Superior temporal gyrus (tissue), 1 donor: ENCODE data around the gene PGPEP1.
A peak's percentile ranks its signal among the peaks of the same experiment; 100 is the strongest.
"Not testable (repeated sequence)": the region's sequence is repeated elsewhere in the genome, so short reads cannot be mapped to it uniquely, and the experiment has no call there.

Experiments
- DNase-seq: peaks from one replicate; pipeline ENCODE4 v3.0.0-alpha.2; 2016; ENCODE audit errors: extremely low spot score

The PGPEP1 gene

DNA sequence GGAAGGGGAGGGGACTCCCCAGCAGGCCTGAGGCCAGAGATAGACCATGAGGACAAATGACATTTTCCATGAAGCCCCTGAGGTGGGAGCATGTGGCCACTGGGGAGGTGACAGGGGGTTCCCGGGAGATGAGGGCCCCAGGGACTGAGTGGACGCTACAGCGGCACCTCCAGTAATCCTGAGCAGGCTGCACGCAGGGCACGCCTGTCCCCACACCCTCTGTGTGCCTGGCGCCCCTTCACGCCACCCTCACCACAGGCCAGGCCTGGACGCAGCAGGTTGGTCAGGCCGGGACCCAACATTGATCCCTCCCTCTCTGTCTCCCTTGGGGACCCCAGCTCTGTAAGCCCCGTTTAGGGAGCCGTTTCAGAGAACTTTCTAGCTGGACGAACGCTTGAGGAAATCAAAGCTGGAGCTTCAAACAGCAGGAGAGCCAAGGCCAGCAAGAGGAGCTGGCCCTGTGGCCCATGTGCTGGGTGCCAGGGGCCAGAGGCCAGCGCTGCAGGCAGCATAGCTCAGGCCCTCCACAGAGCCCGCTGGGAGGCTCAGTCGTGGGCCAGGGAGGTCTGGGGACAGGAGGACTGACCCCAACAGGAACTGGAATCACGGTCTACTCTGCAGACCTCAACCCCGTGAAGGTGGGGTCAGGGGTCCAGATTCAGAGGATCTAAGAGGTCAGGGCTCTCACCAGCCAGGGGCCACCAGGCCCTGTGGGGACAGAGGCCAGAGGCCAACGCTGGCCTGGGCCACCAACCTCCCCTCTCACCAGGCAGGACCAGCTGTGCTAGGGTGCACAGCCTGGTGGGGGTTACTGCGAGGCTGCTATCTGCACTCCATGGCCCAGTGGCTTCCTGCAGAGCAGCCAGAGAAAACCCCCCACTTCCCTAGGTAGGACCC is 32.1 kb upstream of the PGPEP1 start:
- DNase-seq = no peak

DNA sequence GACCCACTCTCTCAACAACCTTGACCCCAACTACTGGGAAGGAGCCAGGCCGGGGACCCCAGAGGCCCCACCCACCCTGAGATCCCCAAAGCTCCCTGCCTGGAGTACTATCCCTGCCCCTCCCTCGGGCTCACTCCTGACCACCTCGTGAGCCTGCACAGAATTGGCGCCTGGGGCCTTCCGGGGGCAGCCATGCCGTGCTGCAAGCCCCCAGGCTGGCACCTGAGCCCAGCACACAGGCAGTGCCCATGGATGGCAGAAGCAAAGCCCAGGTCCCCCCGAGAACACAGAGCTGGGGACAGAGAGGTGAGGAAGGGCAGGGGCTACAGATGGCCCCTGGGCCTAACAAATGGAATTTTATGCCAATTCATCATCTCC is 31.5 kb upstream of the PGPEP1 start:
- DNase-seq = no peak

DNA sequence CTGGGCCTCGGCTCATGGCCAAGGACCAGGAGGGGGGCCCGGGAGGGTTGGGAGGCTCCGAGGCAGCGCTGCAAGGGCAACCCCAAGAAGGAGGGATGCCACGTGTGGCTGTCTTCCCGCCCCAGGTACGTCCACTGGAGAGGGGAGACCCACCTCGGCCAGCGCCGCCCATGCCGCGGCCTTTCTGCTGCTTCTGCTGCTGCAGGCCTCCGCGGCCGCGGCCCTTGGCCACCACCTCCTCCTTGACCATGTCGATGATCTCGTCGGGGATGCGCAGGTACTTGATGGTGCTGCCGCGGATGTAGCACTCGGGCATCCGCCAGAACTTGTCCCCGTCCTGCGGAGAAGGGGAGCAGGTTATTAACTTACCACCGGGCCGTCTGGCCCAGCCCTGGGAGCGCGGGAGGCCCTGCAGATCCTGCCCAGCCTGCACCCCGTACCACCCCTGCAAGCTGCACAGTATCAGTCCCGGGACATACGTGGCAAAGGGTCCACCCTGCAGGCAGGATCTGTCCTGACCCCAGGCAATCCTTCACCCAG is 30.8 kb upstream of the PGPEP1 start:
- DNase-seq = no peak

DNA sequence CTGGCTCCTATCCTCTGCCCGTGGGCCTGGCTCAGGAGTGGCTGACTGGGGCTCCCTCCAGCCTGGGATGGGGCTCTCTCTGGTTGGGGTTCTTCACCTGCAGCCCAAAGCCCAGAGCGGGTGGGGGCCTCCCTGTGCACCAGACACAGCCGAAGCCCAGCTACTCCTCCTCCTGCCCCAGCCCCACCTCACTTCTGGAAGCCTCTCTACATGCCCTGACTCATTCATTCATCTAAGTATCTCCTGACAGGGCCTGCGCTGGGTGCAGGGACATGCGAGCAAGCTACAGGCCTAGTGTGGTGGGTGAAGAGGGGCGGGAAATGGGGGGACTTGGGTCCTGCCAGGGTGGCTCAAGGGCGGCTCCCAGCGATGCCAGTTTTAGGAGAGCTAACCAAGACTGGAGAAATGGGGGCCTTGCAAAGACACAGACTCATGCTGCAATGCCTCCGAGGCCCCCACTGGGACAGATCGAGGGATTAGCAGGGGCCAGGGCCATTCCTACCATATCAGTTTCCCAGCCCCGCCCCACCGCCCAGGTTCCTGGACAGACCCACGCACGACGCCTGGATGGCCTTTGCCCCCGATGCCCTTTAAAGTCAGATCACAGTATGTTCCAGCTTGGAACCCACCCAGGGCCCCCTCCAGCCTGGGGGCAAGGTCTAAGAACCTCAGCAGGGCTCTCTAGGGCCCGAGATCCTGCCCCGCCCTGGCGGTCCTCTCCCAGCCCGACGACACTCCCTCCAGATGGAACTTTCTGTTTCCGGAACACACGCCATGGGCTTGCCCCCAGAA is 30.1 kb upstream of the PGPEP1 start:
- no peak for DNase-seq

DNA sequence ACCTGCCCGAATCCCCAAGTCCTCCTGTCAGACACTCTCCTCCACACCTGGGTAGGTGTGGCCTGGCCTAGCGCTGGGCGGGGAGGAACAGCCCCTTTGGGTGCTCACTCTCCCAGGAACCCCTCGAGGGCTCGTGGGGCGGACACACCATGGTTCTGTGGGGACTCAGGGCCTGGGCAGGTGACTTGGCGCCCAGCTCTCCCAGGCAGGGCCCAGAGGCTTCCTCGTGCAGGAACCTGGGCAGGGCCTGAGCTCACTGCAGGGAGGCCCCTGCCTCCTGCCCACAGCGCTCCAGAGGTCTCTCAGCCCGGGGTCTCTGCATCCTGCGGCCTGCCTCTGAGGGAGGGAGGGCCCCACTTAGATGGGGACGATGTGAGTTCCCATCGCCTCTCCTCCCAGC is 29.4 kb upstream of the PGPEP1 start:
- no peak for DNase-seq

DNA sequence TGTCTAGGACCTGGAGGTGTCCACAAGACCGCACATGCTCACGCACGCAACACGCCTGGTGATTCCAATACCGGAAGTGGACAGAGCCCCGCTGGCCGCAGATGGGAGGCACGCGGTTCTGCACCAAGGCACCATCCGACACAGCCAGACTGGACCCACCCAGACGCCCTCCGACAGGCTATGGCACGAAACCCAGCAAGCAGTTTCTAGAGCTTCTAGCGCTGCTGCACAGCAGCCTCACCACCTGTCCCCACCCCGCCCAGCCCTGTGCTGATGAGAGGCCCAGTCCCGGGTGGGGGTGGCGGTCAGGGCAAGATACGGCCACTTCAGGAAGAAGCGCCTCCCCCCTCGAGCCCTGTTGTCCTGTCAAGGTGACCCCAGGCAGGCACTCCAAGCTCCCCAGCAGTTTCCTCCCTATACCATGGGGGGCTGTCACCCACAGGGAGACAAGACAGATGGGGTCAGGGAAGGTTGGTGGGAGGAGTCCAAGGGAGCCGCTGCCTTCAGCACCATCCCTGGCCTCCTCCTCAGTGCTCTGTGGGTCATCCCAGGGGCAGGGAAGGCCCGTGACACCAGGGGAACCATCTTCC is 28.8 kb upstream of the PGPEP1 start:
- DNase-seq = no peak

DNA sequence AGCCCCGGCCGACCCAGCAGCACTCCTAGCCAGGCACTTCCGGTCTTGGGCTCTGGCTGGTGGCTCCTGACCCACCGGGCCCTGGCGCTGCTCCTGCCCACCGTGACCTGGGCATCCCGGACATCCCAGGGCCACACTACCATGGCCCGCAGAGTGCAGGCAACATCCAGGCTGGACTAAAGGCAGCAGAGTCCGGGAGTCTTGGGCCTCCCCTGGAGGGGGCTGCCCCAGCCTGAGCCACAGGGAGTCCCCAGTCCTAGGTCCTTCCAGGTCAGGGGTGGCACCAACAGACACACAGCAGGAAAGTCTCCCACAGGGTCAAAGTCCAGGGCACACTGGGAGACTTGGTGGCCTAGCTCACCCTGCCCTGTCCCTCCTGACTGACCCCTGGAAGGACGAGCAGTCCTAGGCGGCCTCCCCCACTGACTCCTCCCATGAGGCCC is 28.3 kb upstream of the PGPEP1 start:
- no peak for DNase-seq

DNA sequence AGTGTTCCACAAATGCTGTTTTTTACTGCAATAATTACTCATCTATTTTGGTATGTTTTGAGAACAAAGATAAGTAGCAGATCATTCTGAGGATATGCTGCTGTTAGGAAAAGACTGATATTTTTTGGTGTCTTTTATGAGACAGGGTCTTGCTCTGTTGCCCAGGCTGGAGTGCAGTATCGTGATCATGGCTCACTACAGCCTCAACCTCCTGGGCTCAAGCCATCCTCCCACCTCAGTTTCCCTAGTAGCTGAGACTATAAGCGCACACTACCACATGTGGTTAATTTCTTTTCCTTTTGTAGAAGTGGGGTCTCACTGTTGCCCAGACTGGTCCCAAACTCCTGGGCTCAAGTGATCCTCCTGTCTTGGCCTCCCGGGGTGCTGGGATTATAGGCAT is 27.0 kb upstream of the PGPEP1 start:
- DNase-seq = no peak

DNA sequence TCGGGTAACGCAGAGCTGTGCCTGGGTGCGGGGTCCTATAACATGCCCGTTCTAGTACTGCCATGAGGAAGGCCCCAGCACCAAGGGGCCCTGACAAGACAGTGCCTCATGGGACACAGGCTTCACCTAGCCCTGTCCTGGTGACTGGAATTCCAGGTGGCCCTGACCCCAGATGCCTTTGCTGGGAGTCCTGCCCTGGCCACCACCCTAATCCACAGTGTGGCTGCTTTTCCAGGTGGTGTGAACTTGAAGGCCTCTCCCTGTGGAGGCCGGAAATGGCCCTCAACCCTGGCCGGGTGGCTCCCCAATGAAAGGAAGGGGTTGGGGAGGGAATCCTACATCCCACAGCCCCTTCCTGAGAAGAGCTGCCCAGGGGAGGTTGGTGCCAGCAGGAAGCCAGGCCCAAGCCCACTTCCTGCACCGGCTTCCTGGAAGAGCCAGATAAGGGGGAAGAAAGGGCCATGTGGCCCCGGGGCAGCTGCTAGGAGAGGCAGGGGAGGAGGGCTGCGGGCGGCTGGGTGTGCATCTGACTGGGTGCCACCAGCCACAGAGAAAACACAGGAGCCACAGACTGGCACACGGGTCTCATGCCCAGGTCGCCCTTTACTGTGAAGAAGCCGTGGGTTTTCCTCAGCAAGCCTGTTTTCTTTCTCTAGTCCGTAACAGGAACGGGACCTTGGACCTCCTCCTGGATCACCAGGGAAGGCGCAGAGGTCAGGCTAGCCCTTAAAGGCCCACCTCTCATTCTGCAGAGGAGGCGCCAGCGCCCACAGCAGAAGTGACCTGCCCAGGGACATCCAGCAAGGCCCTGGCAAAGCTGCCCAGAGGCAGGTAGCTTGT is 22.2 kb upstream of the PGPEP1 start:
- no peak for DNase-seq

DNA sequence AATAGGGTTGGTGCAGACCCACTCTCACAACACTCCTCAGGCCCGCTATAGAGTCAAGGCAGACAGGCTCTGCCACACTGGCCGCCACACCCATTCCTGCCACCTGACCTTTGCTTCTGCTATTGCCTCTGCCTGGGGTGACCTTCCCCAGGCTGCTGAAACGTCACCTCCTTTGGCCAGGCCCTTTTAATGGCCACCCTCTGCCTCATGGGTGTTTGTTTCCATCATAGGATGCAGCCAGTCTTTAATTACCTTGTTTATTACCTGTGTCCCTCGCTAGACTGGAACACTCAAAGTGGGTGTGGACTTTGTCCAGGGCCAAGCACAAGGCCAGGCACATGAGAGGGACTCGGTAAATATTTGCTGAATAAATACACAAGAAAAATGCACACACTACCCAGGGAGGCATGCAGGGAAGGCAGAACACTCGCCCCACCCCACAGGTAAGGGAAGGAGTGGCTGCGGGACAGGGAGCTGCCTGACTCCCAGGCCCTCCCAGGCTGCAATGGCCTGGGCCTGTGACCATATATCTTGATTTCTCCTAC is 20.7 kb upstream of the PGPEP1 start:
- DNase-seq = no peak

DNA sequence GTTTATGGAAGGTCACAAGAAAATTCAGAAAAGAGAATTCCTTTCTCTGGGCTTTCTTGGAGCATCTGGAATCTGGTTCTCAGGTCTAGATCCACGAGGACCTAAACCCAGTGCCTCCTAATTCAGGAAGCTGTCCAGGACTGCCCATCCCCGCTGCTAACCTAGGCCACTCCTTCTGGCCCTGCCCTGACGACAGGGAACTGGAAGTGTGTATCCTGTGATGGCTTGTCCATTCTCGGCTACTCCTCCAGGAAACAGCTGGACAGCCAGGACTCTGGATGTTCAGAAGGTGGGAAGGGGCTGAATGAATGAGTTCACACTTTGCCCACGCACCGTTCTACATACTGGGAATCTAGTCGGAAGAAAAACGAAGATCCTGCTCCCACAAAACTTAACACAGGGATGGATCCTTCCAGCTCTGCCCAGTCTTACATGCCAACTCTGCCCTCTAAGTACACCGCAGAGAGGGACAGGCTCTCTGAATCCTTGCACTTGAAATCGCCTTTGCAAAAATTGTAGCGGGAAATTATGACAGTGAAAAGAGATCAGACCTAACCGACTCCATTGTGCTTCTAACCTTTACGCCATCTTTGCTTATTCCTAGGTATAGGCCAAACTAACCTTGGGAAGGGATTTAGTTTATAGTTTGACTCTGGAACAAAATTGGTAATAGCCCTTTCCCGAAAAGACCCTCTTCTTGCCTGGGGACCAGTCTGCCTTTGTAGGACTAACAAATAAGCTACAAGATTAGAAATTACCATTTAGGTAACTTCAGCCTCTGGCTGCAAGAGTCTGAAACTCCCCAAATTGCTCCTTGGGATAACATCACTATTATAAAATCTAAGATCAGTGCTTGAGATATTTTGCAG is 19.3 kb upstream of the PGPEP1 start:
- no peak for DNase-seq

DNA sequence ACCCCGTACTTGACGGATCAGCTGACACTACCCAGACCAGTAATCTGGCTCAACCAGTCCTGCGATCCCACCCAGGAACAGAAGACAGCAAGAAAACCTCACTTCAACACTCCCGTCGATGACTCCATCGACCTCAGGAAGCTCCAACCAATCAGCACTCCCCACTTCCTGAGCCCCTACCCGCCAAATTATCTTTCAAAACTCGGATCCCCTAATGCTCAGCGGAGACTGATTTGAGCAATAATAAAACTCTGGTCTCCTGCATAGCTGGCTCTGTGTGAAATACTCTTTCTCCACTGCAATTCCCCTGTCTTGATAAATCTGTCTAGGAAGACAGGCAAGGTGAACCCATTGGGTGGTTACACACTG is 18.7 kb upstream of the PGPEP1 start:
- no peak for DNase-seq

DNA sequence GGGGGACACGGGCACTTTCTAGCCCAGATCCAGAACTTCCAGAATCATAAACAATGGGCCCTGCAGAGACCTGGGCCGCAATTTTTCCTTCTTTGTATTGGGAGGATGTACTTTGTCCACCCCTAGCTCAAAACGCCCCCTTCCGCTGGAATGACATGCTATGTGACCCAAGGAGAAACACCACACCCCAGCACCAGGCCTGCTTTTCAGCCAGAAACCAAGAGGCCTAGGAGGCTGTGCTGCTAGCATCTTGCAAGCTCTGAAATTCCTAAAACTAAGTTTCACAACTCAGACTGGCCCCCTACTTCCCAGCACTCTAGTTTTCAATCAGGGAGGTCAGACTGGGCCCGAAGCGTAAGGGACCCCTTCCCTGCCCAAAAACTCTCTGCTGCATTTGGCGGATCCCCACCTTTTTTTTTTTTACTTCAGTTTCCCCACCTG is 18.1 kb upstream of the PGPEP1 start:
- DNase-seq = no peak

DNA sequence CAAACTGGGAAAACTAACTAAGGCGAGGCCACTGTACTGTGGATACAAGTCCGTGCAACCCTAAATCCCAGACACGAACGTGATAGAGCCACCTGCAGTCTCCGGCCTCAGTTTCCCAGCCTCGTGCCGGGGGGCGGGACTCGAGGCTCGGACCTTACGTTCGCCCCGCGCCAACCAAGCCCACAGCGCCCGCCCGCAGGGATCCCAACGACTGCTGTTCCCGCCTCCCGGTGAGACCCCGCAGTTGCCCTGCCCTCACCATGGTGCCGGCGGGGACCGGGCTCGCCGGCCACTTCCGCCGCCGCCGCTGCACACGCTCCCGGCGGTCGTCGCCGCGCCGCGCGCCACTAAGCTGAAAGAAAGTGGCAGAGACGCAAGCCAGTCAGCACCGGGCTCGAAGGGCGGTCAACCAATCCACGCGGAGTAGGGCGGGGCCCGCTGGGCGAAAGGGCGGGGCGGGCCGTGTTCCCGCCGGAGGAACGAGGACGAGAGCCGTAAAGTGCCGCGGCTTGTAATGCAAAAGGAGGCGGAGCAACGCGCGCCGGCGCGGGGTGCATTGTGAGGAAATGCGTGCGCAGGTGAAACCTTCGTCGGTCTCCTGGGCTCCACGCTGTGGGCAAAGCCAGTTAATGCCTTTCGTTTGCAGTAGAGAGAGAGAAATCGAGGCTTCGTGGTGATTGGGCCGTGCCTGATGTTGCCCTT is 17.5 kb upstream of the PGPEP1 start, which contains the start of gene LSM4:
Gene LSM4, minus strand, starts transcription at position 318 of the 702 bp plus-strand sequence. Its CDS starts 56 bp downstream, at position 262.
- DNase-seq = peak; percentile 96

DNA sequence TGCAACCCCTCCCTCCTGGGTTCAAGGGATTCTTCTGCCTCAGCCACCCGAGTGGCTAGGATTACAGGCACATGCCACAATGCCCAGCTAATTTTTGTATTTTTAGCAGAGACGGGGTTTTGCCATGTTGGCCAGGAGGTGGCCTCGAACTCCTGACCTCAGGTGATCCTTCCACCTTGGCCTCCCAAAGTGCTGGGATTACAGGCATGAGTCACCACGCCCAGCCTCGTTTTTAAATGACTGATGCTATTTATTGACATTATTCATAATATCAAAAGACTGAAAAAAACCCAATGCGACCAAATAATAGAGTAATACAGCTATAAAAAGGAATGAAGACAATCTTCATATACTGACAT is 16.0 kb upstream of the PGPEP1 start:
- DNase-seq = not testable (repeated sequence)

DNA sequence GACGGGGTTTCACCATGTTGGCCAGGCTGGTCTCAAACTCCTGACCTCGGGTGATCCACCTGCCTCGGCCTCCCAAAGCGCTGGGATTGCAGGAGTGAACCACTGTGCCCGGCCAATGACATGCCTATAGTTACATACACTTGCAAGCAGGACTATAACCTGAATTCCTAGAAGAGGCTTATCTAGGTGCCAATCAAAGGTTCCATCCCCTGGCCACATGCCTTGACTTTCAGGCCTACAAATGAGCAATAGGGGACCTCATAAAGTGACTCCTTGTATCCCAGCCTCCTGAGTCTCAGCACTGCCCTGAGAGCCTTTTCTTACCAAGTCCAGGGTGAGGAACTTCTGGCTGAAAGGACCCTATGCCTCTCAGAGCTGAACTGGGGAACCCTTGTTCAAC is 13.6 kb upstream of the PGPEP1 start:
- no peak for DNase-seq

DNA sequence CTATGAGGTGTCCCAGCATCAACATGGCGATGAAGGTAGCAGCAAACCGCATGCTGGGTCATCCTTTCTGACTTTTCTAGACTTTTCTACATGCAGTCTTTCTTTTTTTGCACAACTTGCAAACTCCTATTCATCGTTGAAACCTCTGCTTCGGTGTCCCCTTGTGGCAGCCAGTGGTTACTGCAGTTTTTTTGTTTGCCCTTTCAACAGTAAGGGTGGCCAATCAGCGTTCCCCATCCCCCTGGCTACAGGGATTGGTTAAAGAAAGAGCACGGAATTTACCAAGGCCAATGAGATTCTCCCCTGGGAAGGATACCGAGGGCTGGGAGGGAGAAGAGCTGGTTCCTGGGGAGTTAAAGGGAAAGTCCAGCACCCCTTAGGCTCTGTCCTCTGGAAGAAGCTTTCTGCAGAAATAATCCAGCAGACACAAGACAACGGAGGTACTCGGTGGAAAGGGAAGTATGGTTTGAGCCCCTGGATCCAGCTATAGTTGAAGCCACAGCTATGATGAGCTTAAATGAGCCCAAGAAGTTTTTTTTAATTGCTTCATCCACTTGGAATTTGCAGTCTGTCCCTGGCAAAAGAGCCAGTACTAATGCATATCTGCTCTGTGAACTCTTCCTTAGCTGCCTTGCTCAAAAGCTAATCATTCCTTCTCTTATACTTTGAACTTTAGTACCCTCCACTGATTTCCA is 11.9 kb upstream of the PGPEP1 start:
- peak; percentile 99 for DNase-seq

DNA sequence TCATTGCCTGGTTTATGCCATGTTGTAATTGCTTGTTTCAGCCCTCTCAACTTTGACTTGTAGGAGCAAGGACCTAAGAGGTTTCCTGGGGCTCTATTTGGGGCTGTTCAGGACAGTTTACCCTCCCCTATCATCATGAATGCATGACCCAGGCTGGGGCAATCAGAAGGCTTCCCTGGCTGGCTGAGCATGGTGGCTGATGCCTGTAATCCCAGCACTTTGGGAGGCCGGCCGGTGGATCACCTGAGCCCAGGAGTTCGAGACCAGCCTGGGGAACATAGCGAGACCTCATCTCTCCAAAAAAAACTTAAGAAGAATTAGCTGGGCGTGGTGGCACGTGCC is 11.4 kb upstream of the PGPEP1 start:
- no peak for DNase-seq

DNA sequence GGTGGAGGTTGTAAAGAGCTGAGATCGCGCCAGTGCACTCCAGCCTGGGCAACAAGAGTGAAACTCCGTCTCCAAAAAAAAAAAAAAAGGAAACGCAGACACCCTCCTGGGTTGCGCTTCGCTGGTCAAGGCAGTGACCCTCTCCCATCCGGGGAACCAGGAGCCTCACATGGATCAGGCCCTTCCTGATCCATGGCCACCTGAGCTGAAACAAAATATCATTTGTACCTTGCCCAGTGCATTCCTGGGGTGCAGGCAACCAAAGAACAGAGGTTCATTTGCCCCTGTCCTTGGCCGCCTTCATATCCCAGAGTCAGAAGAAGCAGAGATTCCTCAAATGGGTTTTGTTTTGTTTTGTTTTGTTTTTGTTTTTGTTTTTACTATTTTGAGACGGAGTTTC is 9.5 kb upstream of the PGPEP1 start:
- no peak for DNase-seq
